ENCODE results near the gene PHACTR4.
"Not testable (repeated sequence)": the region's sequence is repeated elsewhere in the genome, so short reads cannot be mapped to it uniquely, and the experiment has no call there.

The PHACTR4 gene

DNA sequence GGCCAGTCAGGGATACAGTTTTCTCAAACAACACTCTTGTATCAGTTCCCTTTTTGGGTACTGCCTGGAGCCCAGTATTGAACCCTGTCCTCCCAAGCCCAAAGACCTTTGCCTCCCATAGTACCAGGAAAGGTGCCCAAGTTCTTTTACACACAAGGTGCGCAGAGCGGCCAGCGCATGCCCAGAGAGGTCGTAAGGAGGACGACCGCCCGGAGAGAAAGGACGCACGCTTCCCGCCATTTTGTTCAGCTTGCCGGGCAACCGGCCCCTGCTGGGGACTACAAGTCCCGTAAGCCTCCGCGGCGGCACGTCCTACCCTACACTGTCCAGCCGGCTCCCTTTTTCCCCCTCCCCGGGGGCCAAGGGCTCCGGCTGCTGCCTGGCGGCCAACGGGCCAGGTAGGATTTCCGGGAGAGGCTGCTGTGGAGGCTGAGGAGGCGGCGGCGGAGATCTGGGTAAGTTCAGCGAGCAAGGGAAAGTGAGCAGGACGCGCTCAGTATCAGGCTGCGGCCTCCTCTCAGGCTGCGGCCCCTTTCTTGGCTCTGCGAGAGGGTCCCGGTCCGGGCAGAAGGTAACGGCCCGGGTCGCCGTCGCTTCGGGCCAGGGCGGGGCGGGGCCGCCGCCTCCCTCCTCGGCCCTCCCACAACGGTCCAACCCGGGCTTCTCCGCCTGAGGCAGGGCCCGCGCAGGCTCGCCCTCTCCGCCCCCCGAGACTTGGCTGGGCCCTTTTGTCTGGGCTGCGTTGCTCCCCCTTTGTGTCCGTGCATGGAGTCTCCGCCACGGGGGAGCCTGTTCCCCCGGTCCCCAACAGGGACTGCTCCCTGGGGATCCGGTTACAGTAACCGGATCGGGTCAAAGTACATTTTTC, at the start of gene PHACTR4:
Gene PHACTR4 (plus strand): TSS at position 370 of the 868 bp plus-strand sequence. CDS start 37,708 bp downstream, outside the sequence.
- peak; percentile 98 for DNase-seq (ENCODE audit: extremely low spot score)
- peak; percentile 46; the same call in 1 of the 2 replicates for TF ChIP-seq FOXM1 (IDR thresholded peaks at IDR 0.05; ENCODE audit: borderline replicate concordance)
- peak; percentile 93 for TF ChIP-seq L3MBTL2 (conservative IDR thresholded peaks at IDR 0.05)
- peak; percentile 72; the same call in 1 of the 2 replicates for TF ChIP-seq ELF4 (IDR thresholded peaks at IDR 0.05)
- TF ChIP-seq BHLHE40 (IDR thresholded peaks at IDR 0.05; ENCODE audit: borderline replicate concordance): no peak
- no peak for TF ChIP-seq SUZ12 (IDR thresholded peaks at IDR 0.05)
- ChIA-PET CTCF (interaction anchor here (0.6 to 1.8 kb wide), 4 partner anchors 8 to 187 kb away, joined by 3 to 23 read pairs (median 7); no protein-coding TSS in a partner anchor), POLR2A (interaction anchor here (1.0 to 2.3 kb wide), 11 partner anchors 14 to 281 kb away, joined by 3 to 14 read pairs (median 4); partner anchors contain the start of genes EYA3, MED18, RNU11 and SESN2)

DNA sequence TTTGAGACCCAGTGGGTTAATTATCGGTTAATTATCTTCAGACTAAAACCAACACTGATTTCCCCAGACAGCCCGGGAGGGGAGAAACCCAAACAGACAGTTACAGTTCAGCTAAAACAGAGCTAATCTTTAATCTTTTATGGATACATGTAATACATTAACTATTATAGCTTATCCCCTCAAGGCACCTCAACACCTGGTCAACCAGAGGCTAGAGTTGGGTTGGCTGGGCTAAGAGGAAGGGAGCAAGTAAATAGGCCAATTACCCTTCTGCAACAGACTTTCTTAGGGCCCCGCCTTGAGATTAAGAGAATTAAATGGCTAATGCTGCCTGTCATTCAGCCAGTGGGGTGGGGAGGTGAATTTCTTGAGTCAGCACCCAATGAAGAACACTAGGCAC, 47.3 kb upstream of the PHACTR4 start:
- CTCF ChIA-PET: no interaction called here
- no peak for TF ChIP-seq ZNF384 (IDR thresholded peaks at IDR 0.05)
- TF ChIP-seq, protein P1, sequence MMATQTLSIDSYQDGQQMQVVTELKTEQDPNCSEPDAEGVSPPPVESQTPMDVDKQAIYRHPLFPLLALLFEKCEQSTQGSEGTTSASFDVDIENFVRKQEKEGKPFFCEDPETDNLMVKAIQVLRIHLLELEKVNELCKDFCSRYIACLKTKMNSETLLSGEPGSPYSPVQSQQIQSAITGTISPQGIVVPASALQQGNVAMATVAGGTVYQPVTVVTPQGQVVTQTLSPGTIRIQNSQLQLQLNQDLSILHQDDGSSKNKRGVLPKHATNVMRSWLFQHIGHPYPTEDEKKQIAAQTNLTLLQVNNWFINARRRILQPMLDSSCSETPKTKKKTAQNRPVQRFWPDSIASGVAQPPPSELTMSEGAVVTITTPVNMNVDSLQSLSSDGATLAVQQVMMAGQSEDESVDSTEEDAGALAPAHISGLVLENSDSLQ (IDR thresholded peaks at IDR 0.05): peak; percentile 84
- no peak for DNase-seq (ENCODE audit: extremely low spot score)
- POLR2A ChIA-PET: no interaction called here

DNA sequence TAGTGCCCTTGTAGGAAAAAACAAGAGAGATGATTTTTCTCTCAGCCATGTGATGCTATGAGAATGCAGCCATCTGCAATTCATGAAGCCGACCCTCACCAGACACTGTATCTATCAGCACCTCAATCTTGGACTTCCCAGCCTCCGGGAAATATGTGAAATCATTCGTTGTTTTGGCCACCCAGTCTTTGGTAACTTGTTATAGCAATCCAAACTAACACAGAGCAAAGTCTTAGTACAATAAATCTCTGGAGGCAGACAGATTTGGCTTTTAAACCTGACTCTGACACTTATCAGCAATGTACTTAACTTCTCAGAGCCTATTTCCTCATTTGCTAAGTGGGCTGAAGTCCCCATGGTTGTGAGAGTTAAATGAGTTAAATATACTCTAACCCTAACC, 45.8 kb upstream of the PHACTR4 start:
- no peak for TF ChIP-seq BHLHE40 (IDR thresholded peaks at IDR 0.05; ENCODE audit: borderline replicate concordance)
- TF ChIP-seq, protein P1 (IDR thresholded peaks at IDR 0.05): peak; percentile 43; the same call in 1 of the 2 replicates
- TF ChIP-seq SP1 (IDR thresholded peaks at IDR 0.05): no peak
- no peak for TF ChIP-seq FOXA1 (IDR thresholded peaks at IDR 0.05)
- ChIA-PET POLR2A (no interaction called here), CTCF (no interaction called here)
- no peak for DNase-seq (ENCODE audit: extremely low spot score)

DNA sequence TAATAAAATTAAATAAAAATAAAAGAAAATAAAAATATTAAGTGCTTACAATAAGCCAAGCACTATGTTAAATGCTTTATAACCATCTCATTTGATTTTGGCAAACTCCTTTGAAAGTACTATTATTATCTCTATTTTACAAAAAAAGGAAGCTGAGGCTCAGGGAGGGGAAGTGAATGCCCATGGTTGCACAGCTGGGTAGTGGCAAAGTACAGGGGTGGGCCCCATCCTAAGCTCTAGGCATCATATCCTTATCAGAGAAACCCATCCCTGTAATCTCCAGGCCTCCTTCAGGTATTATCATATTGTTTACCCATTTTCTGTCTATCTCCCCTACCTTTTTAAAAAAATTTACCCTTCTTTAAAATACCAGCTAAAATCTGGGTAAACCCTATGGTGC, 43.0 kb upstream of the PHACTR4 start:
- CTCF ChIA-PET: interaction anchor here (0.6 to 1.3 kb wide), 3 partner anchors 12 to 78 kb away, joined by 3 read pairs; no protein-coding TSS in a partner anchor
- no peak for DNase-seq (ENCODE audit: extremely low spot score)
- TF ChIP-seq BHLHE40 (IDR thresholded peaks at IDR 0.05; ENCODE audit: borderline replicate concordance): no peak
- no peak for TF ChIP-seq SUZ12 (IDR thresholded peaks at IDR 0.05)
- no peak for TF ChIP-seq FOXM1 (IDR thresholded peaks at IDR 0.05; ENCODE audit: borderline replicate concordance)
- TF ChIP-seq, protein P1 (IDR thresholded peaks at IDR 0.05): no peak
- no peak for TF ChIP-seq TARDBP (IDR thresholded peaks at IDR 0.05)
- TF ChIP-seq ZNF384 (IDR thresholded peaks at IDR 0.05): no peak
- TF ChIP-seq SP1 (IDR thresholded peaks at IDR 0.05): no peak
- TF ChIP-seq LEF1 (IDR thresholded peaks at IDR 0.05; ENCODE audit: borderline replicate concordance): no peak
- TF ChIP-seq FOXA1 (IDR thresholded peaks at IDR 0.05): no peak
- TF ChIP-seq ARNT (IDR thresholded peaks at IDR 0.05): no peak
- no peak for TF ChIP-seq HDGF (IDR thresholded peaks at IDR 0.05; ENCODE audit: borderline replicate concordance)
- TF ChIP-seq ELF4 (IDR thresholded peaks at IDR 0.05): no peak
- TF ChIP-seq CTBP1 (IDR thresholded peaks at IDR 0.05; ENCODE audit: borderline replicate concordance): no peak
- TF ChIP-seq L3MBTL2 (conservative IDR thresholded peaks at IDR 0.05): no peak
- TF ChIP-seq NFRKB (IDR thresholded peaks at IDR 0.05): no peak
- POLR2A ChIA-PET: interaction anchor here (0.9 to 4.8 kb wide), 6 partner anchors 10 to 91 kb away, joined by 3 to 39 read pairs (median 4); partner anchors contain the start of gene ATP5IF1

DNA sequence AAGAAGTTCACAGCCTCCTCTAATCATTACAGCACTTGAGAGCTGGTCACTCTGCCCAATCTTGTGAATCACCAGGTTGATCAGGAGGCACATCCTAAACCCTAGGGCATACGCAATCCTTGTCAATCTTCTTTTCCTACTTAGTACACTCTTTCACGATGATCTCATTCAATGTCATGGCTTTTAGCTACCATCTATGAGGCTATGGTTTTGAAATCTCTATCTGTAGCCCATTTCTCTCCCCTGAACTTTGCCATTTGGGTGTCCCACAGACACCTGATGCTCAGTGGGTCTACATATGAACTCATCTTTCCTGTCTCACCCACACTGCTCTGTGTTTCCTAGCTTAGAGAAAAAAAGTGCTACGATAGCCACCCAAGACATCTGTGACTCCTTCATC, 42.6 kb upstream of the PHACTR4 start:
- ChIA-PET POLR2A (interaction anchor here (0.9 to 4.8 kb wide), 6 partner anchors 11 to 91 kb away, joined by 3 to 39 read pairs (median 4); partner anchors contain the start of gene ATP5IF1), CTCF (interaction anchor here (0.6 to 1.3 kb wide), 3 partner anchors 12 to 79 kb away, joined by 3 read pairs; no protein-coding TSS in a partner anchor)
- DNase-seq (ENCODE audit: extremely low spot score): no peak
- TF ChIP-seq FOXA1 (IDR thresholded peaks at IDR 0.05) (no peak), LEF1 (IDR thresholded peaks at IDR 0.05; ENCODE audit: borderline replicate concordance) (no peak)

DNA sequence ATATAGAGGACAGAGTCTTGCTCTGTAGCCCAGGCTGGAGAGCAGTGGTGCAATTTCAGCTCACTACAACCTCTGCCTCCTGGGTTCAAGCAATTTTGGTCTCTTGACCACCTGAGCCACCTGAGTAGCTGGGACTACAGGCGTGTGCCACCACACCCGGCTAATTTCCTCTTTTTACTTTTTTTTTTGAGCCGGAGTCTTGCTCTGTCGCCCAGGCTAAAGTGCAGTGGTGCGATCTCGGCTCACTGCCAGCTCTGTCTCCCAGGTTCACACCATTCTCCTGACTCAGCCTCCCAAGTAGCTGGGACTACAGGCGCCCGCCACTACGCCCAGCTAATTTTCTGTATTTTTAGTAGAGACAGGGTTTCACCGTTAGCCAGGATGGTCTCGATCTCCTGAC, 42.1 kb upstream of the PHACTR4 start:
- ChIA-PET CTCF (interaction anchor here (1.2 to 1.3 kb wide), 2 partner anchors 33 to 79 kb away, joined by 3 read pairs; no protein-coding TSS in a partner anchor), POLR2A (interaction anchor here (0.9 to 4.8 kb wide), 8 partner anchors 11 to 92 kb away, joined by 3 to 39 read pairs (median 6); partner anchors contain the start of genes ATP5IF1 and PHACTR4)
- not testable (repeated sequence) for DNase-seq (ENCODE audit: extremely low spot score)

DNA sequence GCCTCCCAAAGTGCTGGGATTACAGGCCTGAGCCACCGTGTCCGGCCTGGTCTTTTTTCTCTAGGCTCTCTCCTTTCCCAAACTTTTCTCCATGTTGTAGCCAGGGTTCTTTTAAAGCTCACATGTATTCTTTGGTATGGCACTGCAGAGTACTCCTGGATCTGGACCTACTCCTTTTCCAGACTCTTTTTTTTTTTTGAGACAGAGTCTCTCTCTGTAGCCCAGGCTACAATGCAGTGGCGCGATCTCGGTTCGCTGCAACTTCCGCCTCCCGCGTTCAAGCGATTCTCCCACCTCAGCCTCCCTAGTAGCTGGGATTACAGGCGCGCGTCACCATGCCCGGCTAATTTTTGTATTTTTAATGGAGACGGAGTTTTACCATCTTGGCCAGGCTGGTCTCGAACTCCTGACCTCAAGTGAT, 41.3 kb upstream of the PHACTR4 start:
- no peak for DNase-seq (ENCODE audit: extremely low spot score)
- ChIA-PET CTCF (interaction anchor here (1.0 kb wide), 1 partner anchor 79 kb away, joined by 4 read pairs; no protein-coding TSS in a partner anchor), POLR2A (interaction anchor here (0.6 to 4.8 kb wide), 41 partner anchors 10 to 853 kb away, joined by 3 to 39 read pairs (median 4); partner anchors contain the start of genes ATP5IF1, EYA3, PHACTR4 and RCC1)
- no peak for TF ChIP-seq CTBP1 (IDR thresholded peaks at IDR 0.05; ENCODE audit: borderline replicate concordance)
- TF ChIP-seq ARNT (IDR thresholded peaks at IDR 0.05): no peak
- no peak for TF ChIP-seq SP1 (IDR thresholded peaks at IDR 0.05)
- TF ChIP-seq HDGF (IDR thresholded peaks at IDR 0.05; ENCODE audit: borderline replicate concordance): no peak
- no peak for TF ChIP-seq SUZ12 (IDR thresholded peaks at IDR 0.05)
- no peak for TF ChIP-seq LEF1 (IDR thresholded peaks at IDR 0.05; ENCODE audit: borderline replicate concordance)
- TF ChIP-seq FOXM1 (IDR thresholded peaks at IDR 0.05; ENCODE audit: borderline replicate concordance): no peak
- TF ChIP-seq NFRKB (IDR thresholded peaks at IDR 0.05): no peak
- no peak for TF ChIP-seq FOXK2 (IDR thresholded peaks at IDR 0.05)
